ENCODE data around the gene FCHSD2.

FCHSD2 gene

GRCh38 chr11:73142128-73142377 is at the start of gene FCHSD2:
Gene FCHSD2, minus strand, starts transcription at chr11:73142318. Its CDS starts 441 bp downstream, at chr11:73141877.
- DNase-seq: no peak

GRCh38 chr11:73191151-73191550 is 49.0 kb upstream of the FCHSD2 start:
- DNase-seq: no peak

DNA sequence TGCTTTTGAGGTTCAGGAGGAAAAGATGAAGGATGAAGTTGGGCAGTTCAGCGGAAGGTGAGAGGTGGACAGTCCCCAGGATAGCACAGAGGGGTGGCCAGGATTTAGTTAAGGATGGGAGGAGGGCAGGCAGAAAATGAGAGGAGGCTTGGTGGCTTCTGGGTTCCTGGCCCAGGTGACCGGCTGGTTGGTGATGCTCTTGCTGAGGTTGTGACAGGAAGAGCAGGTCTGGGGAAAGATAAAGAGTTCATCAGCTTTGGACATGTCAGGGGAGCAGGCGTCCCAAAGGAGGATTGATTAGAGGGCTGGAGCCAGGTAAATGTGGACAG is 48.4 kb upstream of the FCHSD2 start:
- DNase-seq: no peak

DNA sequence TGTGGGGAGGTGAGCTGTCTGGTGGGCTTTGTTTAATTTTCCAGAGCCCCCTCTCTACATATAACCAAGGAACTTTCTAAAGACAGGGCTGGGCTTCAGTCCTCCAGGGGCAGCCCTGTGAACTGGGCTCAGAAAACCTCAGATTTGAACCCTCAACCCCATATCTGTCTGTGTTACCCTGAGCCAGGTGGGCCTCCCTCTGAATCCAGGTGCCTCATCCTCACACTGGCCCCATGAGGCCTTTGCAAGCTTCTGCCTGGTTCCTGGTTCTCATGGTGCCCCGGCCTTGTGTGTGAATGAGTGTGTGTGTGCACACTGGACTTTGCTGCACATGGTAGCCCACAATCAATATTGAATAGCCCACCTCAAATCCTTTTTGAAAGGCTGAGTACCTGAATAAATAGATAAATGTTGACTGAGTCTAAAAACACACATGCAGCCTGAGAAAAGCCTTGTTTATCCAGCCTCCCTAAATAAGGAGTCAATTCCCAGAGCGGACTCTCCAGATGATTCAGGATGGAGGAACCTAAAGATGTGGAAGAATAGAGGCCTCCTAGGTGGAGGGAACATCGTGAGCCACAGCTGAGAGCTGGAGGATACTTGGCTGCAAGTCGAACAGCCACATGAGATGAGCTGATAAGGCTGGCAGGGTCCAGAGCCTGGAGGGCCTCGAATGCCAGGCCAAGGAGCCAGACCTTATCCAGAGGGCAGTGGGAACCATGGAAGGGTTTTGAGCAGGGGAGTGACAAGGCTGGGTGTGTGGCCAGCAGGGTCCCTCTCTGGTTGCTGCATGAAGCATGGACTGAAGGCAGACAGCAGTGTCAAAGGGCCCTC is 47.8 kb upstream of the FCHSD2 start:
- DNase-seq: no peak

GRCh38 chr11:73189315-73189714 is 47.2 kb upstream of the FCHSD2 start:
- DNase-seq: no peak

DNA sequence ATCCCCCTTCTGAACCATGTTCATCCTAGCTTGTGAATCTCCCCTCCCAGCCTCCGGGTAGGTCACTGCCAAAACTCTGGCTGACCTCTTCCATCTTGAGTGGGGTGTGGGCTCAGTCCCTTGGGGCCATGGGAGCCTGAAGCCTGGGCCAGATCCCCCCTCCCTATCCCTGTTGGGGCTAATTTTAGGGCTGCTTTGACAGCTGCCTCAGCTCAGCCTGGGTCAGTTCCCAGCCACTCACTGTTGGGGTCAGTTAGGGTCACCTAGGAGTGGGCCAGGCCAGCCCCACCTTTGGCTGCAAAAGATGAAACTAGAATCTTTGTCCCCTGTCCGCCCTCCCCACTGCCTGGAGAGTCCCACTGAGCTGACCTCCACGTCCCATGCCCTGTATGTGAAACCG is 46.2 kb upstream of the FCHSD2 start:
- DNase-seq: no peak

- DNase-seq: no peak
Observed at GRCh38 chr11:73187854-73188253, 45.7 kb upstream of the FCHSD2 start.

GRCh38 chr11:73186886-73187285 is 44.8 kb upstream of the FCHSD2 start:
- DNase-seq: no peak

DNA sequence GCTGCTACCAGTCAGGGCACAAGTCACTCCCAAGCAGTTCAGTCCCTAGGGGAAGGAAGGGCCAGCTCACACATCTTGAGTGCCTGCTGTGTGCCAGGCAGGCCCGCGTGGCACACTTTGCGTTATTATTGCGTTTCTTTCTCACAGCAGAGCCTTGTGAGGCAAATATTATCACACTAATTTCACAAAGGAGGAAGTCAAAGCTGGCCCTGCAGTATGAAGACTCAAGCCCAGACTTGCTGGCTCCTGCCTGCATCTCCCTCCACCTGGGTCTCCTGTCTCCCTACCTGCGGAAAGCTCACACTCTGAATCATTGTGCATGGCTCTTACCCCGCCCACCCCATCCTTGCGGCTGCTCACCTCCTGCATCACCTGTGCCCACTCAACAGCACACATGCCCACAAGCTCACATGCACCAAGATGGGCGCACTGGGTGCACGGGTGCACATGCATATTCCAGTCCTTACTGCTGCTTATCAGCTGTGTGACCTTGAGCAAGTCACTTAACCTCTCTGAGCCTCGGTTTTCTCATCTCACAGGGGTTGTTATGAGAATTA is 44.3 kb upstream of the FCHSD2 start:
- DNase-seq: no peak

DNA sequence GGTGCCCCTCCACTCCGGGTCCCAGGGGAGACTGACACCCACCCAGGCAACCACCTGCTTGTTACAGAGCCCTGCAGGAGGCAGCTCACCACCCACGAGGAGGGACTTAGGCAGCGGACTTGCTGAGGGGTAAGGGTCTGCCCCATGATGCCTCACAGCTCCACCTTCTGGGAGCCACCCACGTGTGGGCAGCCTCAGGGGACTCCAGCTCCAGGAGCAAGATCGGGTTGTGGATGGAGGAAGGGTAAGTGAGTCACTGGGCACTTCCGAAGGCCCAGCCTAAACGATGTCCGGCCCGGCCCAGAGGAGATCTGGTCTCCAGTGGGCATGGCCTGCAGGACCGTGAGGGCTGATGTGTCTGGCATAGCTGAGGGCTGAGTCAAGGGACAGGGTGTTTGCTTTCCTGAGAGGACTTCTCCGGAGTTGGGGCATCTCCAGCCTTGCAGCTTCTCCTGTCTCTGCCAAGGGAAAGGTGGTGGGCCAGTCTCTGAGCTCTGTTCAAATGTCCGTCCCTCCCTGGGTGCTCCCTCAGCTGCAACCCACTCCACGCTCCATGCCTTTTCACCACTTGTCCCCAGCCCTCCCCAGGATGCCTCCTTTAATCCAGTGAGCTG is 43.7 kb upstream of the FCHSD2 start:
- no peak for DNase-seq

- peak; percentile 20 for DNase-seq
Observed at GRCh38 chr11:73184953-73185671, 43.0 kb upstream of the FCHSD2 start.

DNA sequence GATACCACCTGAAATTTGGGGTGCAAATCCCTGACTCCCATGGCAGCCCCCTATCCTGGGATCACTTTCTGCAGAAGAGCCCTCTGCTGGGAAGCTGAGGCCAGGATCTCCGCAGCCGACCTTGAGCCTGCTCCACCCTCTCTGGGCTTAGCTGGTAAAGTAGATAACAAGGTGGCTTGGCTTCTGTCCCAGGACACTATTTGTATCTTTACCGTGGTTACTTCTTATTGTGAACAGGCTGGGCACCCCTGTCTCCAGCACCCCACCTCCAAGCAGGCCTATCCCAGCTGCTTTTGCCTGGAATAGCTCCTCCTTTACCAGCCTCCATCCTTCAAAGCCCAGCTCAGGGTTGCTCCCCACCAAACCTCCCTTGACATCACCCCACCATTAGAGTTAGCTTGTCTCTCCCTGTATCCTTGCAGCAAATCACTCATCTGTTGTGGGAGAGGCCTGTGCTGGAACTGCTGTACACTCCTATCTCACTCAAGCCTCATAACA is 40.8 kb upstream of the FCHSD2 start:
- DNase-seq: no peak

- DNase-seq: no peak
Observed at GRCh38 chr11:73178681-73179080, 36.6 kb upstream of the FCHSD2 start.

- DNase-seq: peak; percentile 24
Observed at GRCh38 chr11:73177778-73178539, 35.8 kb upstream of the FCHSD2 start.

GRCh38 chr11:73177380-73177777 is 35.3 kb upstream of the FCHSD2 start:
- no peak for DNase-seq

GRCh38 chr11:73176874-73177155 is 34.7 kb upstream of the FCHSD2 start:
- no peak for DNase-seq

DNA sequence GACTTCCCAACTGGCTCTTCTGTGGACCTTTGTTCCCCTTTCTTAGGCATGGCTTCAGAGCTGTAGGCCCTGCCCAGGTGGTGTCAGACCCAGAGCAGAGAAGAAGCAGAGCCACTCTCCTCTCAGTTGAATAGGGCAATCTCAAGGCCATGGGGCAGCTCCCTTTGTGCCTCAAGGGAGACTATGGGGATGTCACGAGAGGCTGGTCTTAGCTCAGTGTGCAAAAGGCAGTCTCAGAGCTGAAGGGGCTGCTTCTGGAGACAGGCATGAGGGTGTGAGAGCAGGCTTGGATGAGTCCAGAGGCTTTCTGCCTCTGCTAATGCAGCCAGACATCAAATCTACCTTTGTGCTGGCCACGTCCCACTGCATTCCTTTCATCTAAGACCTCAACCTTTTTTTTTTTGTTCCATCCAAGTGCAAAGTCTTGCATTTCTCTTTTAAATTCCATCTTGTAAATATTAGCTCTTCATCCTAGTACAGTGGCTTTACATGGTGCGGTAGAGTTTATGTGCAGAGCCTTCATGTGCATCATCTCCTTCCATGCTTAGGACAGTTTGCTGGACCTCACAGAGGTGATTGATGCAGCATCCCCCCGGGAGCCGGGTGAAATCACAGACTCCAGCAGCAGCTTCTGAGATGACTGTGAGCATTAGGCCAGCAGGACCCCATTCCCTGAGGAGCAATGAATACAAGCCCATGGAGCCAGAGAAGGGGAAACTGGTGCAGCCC is 34.2 kb upstream of the FCHSD2 start:
- DNase-seq: no peak

DNA sequence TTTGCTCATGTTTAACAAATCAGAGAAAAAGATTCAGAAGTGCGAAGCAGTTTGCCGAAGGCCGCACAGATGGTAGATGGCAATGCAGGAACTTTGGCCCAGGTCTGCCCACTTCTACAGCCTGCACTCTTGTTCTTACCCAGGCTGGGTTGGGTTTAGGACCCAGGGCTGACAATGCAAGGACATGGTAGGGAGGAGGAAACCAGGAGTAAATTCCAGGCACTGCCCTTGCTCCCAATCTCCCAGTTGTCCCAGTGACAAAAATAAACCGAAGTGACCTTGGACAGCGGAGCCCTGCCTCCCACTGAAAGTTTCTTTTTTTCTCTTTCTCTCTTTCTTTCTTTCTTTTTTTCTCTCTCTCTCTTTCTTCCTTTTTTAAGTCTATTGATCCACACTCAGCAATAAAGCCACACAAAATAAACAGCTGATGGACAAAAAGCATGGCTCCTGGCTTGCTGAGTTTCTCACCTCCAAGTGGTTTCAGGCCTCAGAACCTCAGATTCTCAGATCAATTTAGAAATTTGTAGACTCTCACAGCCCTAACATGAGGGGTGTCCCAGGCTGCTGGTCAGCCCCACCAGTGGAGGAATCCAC is 33.5 kb upstream of the FCHSD2 start:
- DNase-seq: no peak

GRCh38 chr11:73174495-73174791 is 32.3 kb upstream of the FCHSD2 start:
- DNase-seq: no peak

- no peak for DNase-seq
Observed at GRCh38 chr11:73173755-73174494, 31.8 kb upstream of the FCHSD2 start.

DNA sequence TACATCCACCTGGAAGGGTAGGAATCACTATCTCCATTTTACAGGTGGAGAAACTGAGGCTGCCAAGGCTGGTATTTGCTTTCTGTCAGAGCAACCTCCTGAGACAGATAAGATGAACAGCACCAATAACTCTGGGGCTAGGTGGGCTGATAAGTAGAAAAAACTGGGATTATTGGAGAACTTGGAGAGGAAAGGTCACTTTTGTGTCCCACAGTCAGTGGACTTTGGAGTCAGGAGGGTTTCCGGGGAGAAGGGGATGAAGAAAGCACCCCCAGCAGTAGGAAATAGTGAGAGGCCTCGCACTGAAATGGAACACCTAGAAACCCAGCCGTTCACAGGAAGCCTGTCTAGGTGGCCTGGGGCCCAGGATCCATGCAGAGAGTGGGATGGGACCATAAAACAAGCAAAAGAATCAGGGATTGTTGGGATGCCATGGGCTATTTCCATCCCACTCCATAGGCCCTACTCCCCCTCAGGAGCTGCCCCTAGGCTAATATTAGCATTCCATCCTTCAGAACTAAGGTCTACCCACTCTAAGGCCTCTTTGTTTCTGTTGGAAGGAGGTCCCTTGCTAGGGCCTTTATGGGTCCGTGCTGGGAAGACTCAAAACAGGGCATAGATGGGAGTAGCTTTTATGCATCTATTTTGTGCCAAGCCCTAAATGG is 31.0 kb upstream of the FCHSD2 start:
- no peak for DNase-seq

All from NCI-H2227 treated with DMSO at 0.1 percent for 48 hours (cell line).